Erythroblast (primary cell): ENCODE results near the gene HEMK1.

Experiments used
- GATA1 ChIP-seq: IDR thresholded peaks from 2 replicates; pipeline ENCODE4 v1.6.1; 2011; ENCODE audit warnings: low read depth, mild to moderate bottlenecking, control low read depth, low read length, moderate library complexity
- POLR2A ChIP-seq: IDR thresholded peaks from 2 replicates; pipeline ENCODE4 v1.6.1; 2011; ENCODE audit warnings: mild to moderate bottlenecking, low read length

DNA sequence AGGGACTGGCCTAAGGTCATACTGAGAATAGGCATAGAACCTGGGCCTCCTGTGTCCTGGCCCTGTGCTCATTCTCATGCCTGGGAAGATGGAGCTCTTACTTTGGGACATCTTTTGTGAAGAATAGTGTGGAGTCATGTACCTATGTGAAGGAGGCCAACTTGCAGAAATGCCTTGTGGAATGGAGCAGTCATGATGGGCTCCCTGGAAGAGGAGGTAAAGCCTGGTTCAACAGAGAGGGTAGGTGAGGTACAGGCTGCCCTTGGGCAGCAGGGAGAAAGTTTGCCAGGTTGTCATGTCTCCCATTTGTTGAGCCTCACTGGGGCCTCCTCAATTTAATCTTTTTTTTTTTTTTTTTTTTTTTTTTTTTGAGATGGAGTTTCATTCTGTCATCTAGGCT is 65.7 kb downstream of the HEMK1 start:
- TF ChIP-seq POLR2A (no peak), GATA1 (no peak)
